H9 (cell line): Measurements from ENCODE around the gene WWC2. TPM values are rescaled to one million over a fixed set of nuclear protein-coding genes. Genes with fewer than 3 reads are reported as not detected.

ENCODE experiments used
- DNase-seq: peaks from one replicate; pipeline ENCODE4 v3.0.0-alpha.2; 2017
- H2AFZ ChIP-seq: one replicate; pipeline ENCODE4 v1.6.1; 2013; ENCODE audit warnings: mild to moderate bottlenecking, low read length, control low read depth, moderate library complexity
- H2AK5ac ChIP-seq: 2 replicates; pipeline ENCODE4 v1.6.1; 2013; ENCODE audit warnings: low read length, control low read depth, mixed read lengths; ENCODE audit not compliant: insufficient read length
- H2BK120ac ChIP-seq: one replicate; pipeline ENCODE4 v1.6.1; 2013; ENCODE audit warnings: low read depth, mild to moderate bottlenecking, low read length, control low read depth, inconsistent platforms; ENCODE audit not compliant: poor library complexity, severe bottlenecking
- H2BK12ac ChIP-seq: 2 replicates; pipeline ENCODE4 v1.6.1; 2013; ENCODE audit warnings: low read length, control low read depth, mixed read lengths, low read depth; ENCODE audit not compliant: insufficient read length
- H2BK15ac ChIP-seq: 2 replicates; pipeline ENCODE4 v1.6.1; 2013; ENCODE audit warnings: low read depth, low read length, control low read depth
- H2BK20ac ChIP-seq: one replicate; pipeline ENCODE4 v1.6.1; 2013; ENCODE audit warnings: low read depth, mild to moderate bottlenecking, low read length, control low read depth, inconsistent platforms; ENCODE audit not compliant: poor library complexity, severe bottlenecking
- H2BK5ac ChIP-seq: 2 replicates; pipeline ENCODE4 v1.6.1; 2013; ENCODE audit warnings: low read length, control low read depth, mixed read lengths; ENCODE audit not compliant: insufficient read length
- H3K14ac ChIP-seq: 2 replicates; pipeline ENCODE4 v1.6.1; 2013; ENCODE audit warnings: low read length, control low read depth; ENCODE audit not compliant: insufficient read depth
- H3K18ac ChIP-seq: 2 replicates; pipeline ENCODE4 v1.6.1; 2013; ENCODE audit warnings: low read depth, mild to moderate bottlenecking, mixed read lengths, low read length, control low read depth; ENCODE audit not compliant: insufficient read length
- H3K23ac ChIP-seq: 2 replicates; pipeline ENCODE4 v1.6.1; 2013; ENCODE audit warnings: low read length, control low read depth, mixed read lengths, low read depth; ENCODE audit not compliant: insufficient read length
- H3K23me2 ChIP-seq: 2 replicates; pipeline ENCODE4 v1.6.1; 2013; ENCODE audit warnings: low read depth, mild to moderate bottlenecking, mixed read lengths, low read length, control low read depth; ENCODE audit not compliant: insufficient read length, poor library complexity, severe bottlenecking
- H3K27ac ChIP-seq: 2 replicates; pipeline ENCODE4 v1.5.1; 2013; ENCODE audit warnings: low read length, control low read depth, mixed read lengths, low read depth; ENCODE audit not compliant: insufficient read length
- H3K27me3 ChIP-seq: 2 replicates; pipeline ENCODE4 v1.6.1; 2013; ENCODE audit warnings: low read length, control low read depth, inconsistent platforms; ENCODE audit not compliant: insufficient read depth
- H3K4ac ChIP-seq: 2 replicates; pipeline ENCODE4 v1.6.1; 2013; ENCODE audit warnings: low read depth, mild to moderate bottlenecking, control low read depth, inconsistent platforms, low read length, moderate library complexity
- H3K4me1 ChIP-seq: 2 replicates; pipeline ENCODE4 v1.6.1; 2013; ENCODE audit warnings: low read length, control low read depth, inconsistent platforms; ENCODE audit not compliant: insufficient read depth
- H3K4me2 ChIP-seq: 2 replicates; pipeline ENCODE4 v1.6.1; 2013; ENCODE audit warnings: low read length, control low read depth, mixed read lengths; ENCODE audit not compliant: insufficient read length, insufficient read depth
- H3K56ac ChIP-seq: 2 replicates; pipeline ENCODE4 v1.6.1; 2013; ENCODE audit warnings: low read depth, mild to moderate bottlenecking, mixed read lengths, low read length, control low read depth; ENCODE audit not compliant: insufficient read length
- H3K79me1 ChIP-seq: 2 replicates; pipeline ENCODE4 v1.6.1; 2013; ENCODE audit warnings: low read depth, mild to moderate bottlenecking, moderate library complexity, low read length, control low read depth, inconsistent platforms; ENCODE audit not compliant: insufficient read depth, poor library complexity, severe bottlenecking
- H3K79me2 ChIP-seq: 2 replicates; pipeline ENCODE4 v1.6.1; 2013; ENCODE audit warnings: low read length, control low read depth, inconsistent platforms; ENCODE audit not compliant: insufficient read depth
- H3K9ac ChIP-seq: 2 replicates; pipeline ENCODE4 v1.6.1; 2013; ENCODE audit warnings: low read length, control low read depth, mixed read lengths; ENCODE audit not compliant: insufficient read length; ENCODE audit errors: extremely low read depth
- H3K9me3 ChIP-seq: one replicate; pipeline ENCODE4 v1.6.1; 2013; ENCODE audit warnings: low read depth, low read length, inconsistent platforms; ENCODE audit not compliant: control insufficient read depth
- H3T11ph ChIP-seq: one replicate; pipeline ENCODE4 v1.6.1; 2013; ENCODE audit warnings: mild to moderate bottlenecking, low read length, control low read depth, inconsistent platforms
- H4K20me1 ChIP-seq: one replicate; pipeline ENCODE4 v1.6.1; 2013; ENCODE audit not compliant: control insufficient read depth, insufficient read length, insufficient read depth
- H4K5ac ChIP-seq: 2 replicates; pipeline ENCODE4 v1.6.1; 2013; ENCODE audit warnings: low read depth, mild to moderate bottlenecking, mixed read lengths, low read length, control low read depth; ENCODE audit not compliant: insufficient read length
- H4K8ac ChIP-seq: replicated peaks from 2 replicates; pipeline ENCODE4 v1.6.1; 2013; ENCODE audit warnings: low read length, control low read depth, mixed read lengths, low read depth; ENCODE audit not compliant: insufficient read length
- H4K91ac ChIP-seq: 2 replicates; pipeline ENCODE4 v1.6.1; 2013; ENCODE audit warnings: low read depth, mild to moderate bottlenecking, moderate library complexity, mixed read lengths, low read length, control low read depth; ENCODE audit not compliant: insufficient read length
- H3K27ac Mint-ChIP-seq, 3 experiments: 2 replicates in 2 of 3; 3 replicates in 1 of 3; pipeline ENCODE4 v1.8.0; 2020 to 2021; ENCODE audit warnings: mixed read lengths in 3 of 3, mild to moderate bottlenecking in 1 of 3, moderate library complexity in 1 of 3
- H3K27me3 Mint-ChIP-seq: 2 replicates; pipeline ENCODE4 v1.8.0; 2021; ENCODE audit warnings: low read depth, mild to moderate bottlenecking, moderate library complexity, mixed read lengths
- H3K36me3 Mint-ChIP-seq, 3 experiments: 2 replicates in 2 of 3; 3 replicates in 1 of 3; pipeline ENCODE4 v1.8.0; 2020 to 2021; ENCODE audit warnings: low read depth in 3 of 3, mixed read lengths in 3 of 3; ENCODE audit not compliant: insufficient read depth in 1 of 3
- H3K4me1 Mint-ChIP-seq, 2 experiments: 2 replicates each; pipeline ENCODE4 v1.8.0; 2020; ENCODE audit warnings: mixed read lengths in 2 of 2
- H3K4me3 Mint-ChIP-seq, 2 experiments: 2 replicates in 1 of 2; 3 replicates in 1 of 2; pipeline ENCODE4 v1.8.0; 2020 to 2021; ENCODE audit warnings: mild to moderate bottlenecking in 2 of 2, mixed read lengths in 2 of 2, moderate library complexity in 1 of 2
- H3K9me3 Mint-ChIP-seq, 2 experiments: 2 replicates in 1 of 2; 3 replicates in 1 of 2; pipeline ENCODE4 v1.8.0; 2020; ENCODE audit warnings: mild to moderate bottlenecking in 2 of 2, mixed read lengths in 2 of 2, moderate library complexity in 1 of 2
- CTCF ChIP-seq: fragments of 200-600 bp; sonication (generic); conservative IDR thresholded peaks from 3 replicates; pipeline ENCODE4 v1.8.0; 2021; ENCODE audit warnings: antibody characterized with exemption, mild to moderate bottlenecking
- WGBS: extraction: QIAGEN DNeasy Blood & Tissue Kit; methylation state at CpG from one replicate; pipeline ENCODE4 v1.1.7; 2013; ENCODE audit warnings: missing lambda C conversion rate, low lambda C conversion rate, mixed read lengths; ENCODE audit not compliant: insufficient read length; ENCODE audit errors: extremely low coverage; 5-methylcytosine and 5-hydroxymethylcytosine counted together
- total RNA-seq: library from RNA; stranded (reverse); gene quantifications from 2 replicates; pipeline ENCODE4 v1.2.1, GENCODE V29; 2021

WWC2 gene
- total RNA-seq, 1 experiment from 2014 or later = 106 TPM

DNA sequence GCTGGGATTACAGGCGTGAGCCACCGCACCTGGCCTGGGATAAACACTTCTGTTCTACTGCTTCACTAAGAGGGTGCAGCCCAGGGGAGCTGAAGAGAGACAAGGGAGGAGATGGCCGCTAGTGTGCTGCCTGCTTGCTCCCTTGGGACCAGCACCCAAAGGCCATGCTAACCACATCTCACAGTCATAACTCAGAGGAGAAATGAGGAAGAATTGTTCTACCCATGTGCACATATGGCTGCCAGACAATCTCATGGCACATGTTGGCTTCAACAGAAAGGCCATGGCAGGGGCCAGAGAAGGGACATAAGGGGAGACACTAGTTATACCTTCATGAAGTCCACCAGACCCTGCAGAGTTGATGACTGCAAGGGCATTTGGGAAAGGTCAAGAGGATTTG is 198.6 kb downstream of the WWC2 start:
- Histone ChIP-seq H3K9ac (no peak overlapping the region), H3K4me1 (no peaks in the 10 kb centered on the region), H4K5ac (no peak overlapping the region), H2BK5ac (no peak overlapping the region), H3K14ac (no peak overlapping the region), H2BK120ac (no peak overlapping the region), H4K91ac (no peak overlapping the region), H3K56ac (no peak overlapping the region), H2AK5ac (no peak overlapping the region), H3K18ac (no peak overlapping the region), H3K79me1 (no peaks in the 10 kb centered on the region), H3K4me2 (no peak overlapping the region), H3K4ac (no peak overlapping the region), H3K23ac (no peak overlapping the region), H2BK15ac (no peak overlapping the region), H4K20me1 (no peaks in the 10 kb centered on the region), H3T11ph (no peak overlapping the region), H3K9me3 (no peaks in the 10 kb centered on the region), H3K23me2 (no peaks in the 10 kb centered on the region), H3K79me2 (no peaks in the 10 kb centered on the region), H2AFZ (no peak overlapping the region), H4K8ac (no peak overlapping the region), H2BK12ac (no peak overlapping the region), H3K27ac (no peak overlapping the region), H3K27me3 (no peaks in the 10 kb centered on the region), H2BK20ac (no peak overlapping the region)
- Mint-ChIP-seq H3K27me3 (no peaks in the 10 kb centered on the region), H3K36me3 (peaks cover 22 to 61% (median 50%) of the 10 kb centered on the region in 3 experiments), H3K4me1 (no peaks in the 10 kb centered on the region), H3K9me3 (no peaks in the 10 kb centered on the region), H3K27ac (no peak overlapping the region; a peak in 1 of 7 replicates), H3K4me3 (no peak overlapping the region)
- no peak for DNase-seq
- no peak for TF ChIP-seq CTCF
- WGBS = no CpG with 5 or more reads among the region's 3 CpGs
